ENCODE measurements around the gene WDR38. TPM values are rescaled to one million over a fixed set of nuclear protein-coding genes. Genes with fewer than 3 reads are reported as not detected.

The WDR38 gene
- total RNA-seq, 3 donors from 2014 or later: 0.33 TPM; not detected in 2

- peak overlapping the region; percentile 97 to 99 (median 97) for H3K4me3 ChIP-seq
- H3K9me3 ChIP-seq: no peaks in the 10 kb centered on the region
- TF ChIP-seq CTCF (IDR thresholded peaks at IDR 0.05) (no peak), POLR2A (IDR thresholded peaks at IDR 0.05) (peak; percentile 86), POLR2AphosphoS5 (IDR thresholded peaks at IDR 0.05) (peak; percentile 87 to 95 (median 91))
- peak; percentile 84 to 86 for DNase-seq (ENCODE audit: low spot score in 2 of 2)
- H3K36me3 ChIP-seq: no peaks in the 10 kb centered on the region
- H3K27ac ChIP-seq: peak overlapping the region; percentile 97 to 98
- no peaks in the 10 kb centered on the region for H3K27me3 ChIP-seq
- intact Hi-C loops (cut with DNase I; ENCODE audit: low total_unique reads): no loop called here
- H3K4me1 ChIP-seq: peaks cover 4 to 17% of the 10 kb centered on the region in 2 donors
Measured at GRCh38 chr9:124868511-124869465, 15.5 kb downstream of the WDR38 start.

- no peak for DNase-seq (ENCODE audit: low spot score in 2 of 2)
- Histone ChIP-seq H3K4me1 (peaks cover 4 to 17% of the 10 kb centered on the region in 2 donors), H3K27ac (peak overlapping the region; percentile 97 to 98), H3K27me3 (no peaks in the 10 kb centered on the region), H3K9me3 (no peaks in the 10 kb centered on the region), H3K4me3 (peak overlapping the region; percentile 97 to 99 (median 97)), H3K36me3 (no peaks in the 10 kb centered on the region)
- TF ChIP-seq POLR2A (IDR thresholded peaks at IDR 0.05): no peak
- no peak for TF ChIP-seq POLR2AphosphoS5 (IDR thresholded peaks at IDR 0.05)
- no peak for TF ChIP-seq CTCF (IDR thresholded peaks at IDR 0.05)
- intact Hi-C loops (cut with DNase I; ENCODE audit: low total_unique reads): no loop called here
Measured at GRCh38 chr9:124869466-124869985, 16.3 kb downstream of the WDR38 start.

- Histone ChIP-seq H3K36me3 (no peaks in the 10 kb centered on the region), H3K9me3 (no peaks in the 10 kb centered on the region), H3K4me3 (peak overlapping the region; percentile 97 to 99 (median 97)), H3K4me1 (peaks cover 4 to 17% of the 10 kb centered on the region in 2 donors), H3K27me3 (no peaks in the 10 kb centered on the region), H3K27ac (peak overlapping the region; percentile 97 to 98)
- TF ChIP-seq CTCF (IDR thresholded peaks at IDR 0.05): no peak
- TF ChIP-seq POLR2AphosphoS5 (IDR thresholded peaks at IDR 0.05): no peak
- TF ChIP-seq POLR2A (IDR thresholded peaks at IDR 0.05): no peak
- no peak for DNase-seq (ENCODE audit: low spot score in 2 of 2)
- intact Hi-C loops (cut with DNase I; ENCODE audit: low total_unique reads): no loop called here
Measured at GRCh38 chr9:124869986-124870560, 16.8 kb downstream of the WDR38 start.

- H3K4me1 ChIP-seq: peaks cover 4 to 17% of the 10 kb centered on the region in 2 donors
- DNase-seq (ENCODE audit: low spot score in 2 of 2): no peak
- H3K9me3 ChIP-seq: no peaks in the 10 kb centered on the region
- H3K27ac ChIP-seq: peak overlapping the region; percentile 97 to 98
- H3K4me3 ChIP-seq: peak overlapping the region; percentile 97 to 99 (median 97)
- no peaks in the 10 kb centered on the region for H3K36me3 ChIP-seq
- TF ChIP-seq CTCF (IDR thresholded peaks at IDR 0.05): no peak
- no peak for TF ChIP-seq POLR2A (IDR thresholded peaks at IDR 0.05)
- TF ChIP-seq POLR2AphosphoS5 (IDR thresholded peaks at IDR 0.05): no peak
- intact Hi-C loops (cut with DNase I; ENCODE audit: low total_unique reads): no loop called here
- H3K27me3 ChIP-seq: no peaks in the 10 kb centered on the region
Measured at GRCh38 chr9:124870723-124871122, 17.5 kb downstream of the WDR38 start.

All from breast epithelium (tissue), 4 donors.